ENCODE results near the gene PLEKHN1.

The PLEKHN1 gene

DNA sequence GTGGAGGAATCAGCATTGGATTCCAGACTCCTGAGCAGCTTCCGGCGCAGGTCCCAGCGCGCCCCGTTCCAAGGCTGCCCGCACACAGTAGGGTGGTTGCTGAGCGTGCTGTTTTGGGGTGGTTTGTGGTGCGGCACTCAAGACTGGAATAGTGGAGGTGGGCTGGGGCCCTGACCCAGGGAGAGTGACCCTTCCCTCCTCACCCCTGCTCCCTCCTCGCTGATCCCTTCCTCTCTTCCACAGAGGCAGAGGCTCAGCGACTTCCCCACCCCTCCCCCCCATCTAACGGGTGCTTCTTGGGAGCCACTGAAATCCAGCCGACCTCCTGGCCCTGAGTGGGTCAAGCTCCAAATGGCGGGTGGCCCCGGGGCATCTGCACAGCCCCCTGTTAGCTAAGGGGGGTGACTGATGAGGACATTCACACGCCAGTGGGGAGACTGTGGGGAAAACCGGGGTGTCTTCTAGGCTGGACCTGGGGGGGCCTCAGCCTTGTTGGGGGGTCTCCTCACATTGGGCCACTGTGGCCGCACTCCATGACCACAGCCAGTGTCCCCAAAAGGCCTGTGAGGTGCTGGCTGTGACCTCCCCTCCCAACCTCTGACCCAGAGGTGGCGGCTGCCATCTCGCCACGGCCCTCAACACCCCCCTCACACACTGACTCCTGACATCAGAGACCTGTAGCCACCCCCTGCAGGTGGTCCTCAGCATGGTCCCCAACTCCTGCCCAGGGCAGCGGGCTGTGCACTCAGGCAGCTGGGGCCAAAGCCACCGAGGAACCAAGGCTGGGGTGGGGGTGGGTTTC, 37.5 kb downstream of the PLEKHN1 start:
- Histone ChIP-seq H4K91ac (ENCODE audit: low read length) (no peak overlapping the region), H3K36me3 (ENCODE audit: control insufficient read depth in 1 of 2, insufficient read depth in 2 of 2, low read depth in 1 of 2, low read length in 2 of 2) (peaks cover 0 to 11% of the 10 kb centered on the region in 2 experiments), H3K4ac (ENCODE audit: low read depth in 1 of 2, low read length in 2 of 2) (no peak overlapping the region), H3K18ac (ENCODE audit: low read depth in 1 of 2, low read length in 2 of 2) (peak overlapping the region in 1 of 2 experiments; percentile 10), H3K9me3 (ENCODE audit: control insufficient read depth, low read length) (no peaks in the 10 kb centered on the region), H3K4me1 (ENCODE audit: control insufficient read depth, insufficient read depth, low read depth, low read length) (peaks cover 52% of the 10 kb centered on the region), H2AFZ (ENCODE audit: low read depth, low read length) (no peak overlapping the region), H3K14ac (ENCODE audit: low read length in 2 of 2) (no peak overlapping the region), H3K27me3 (ENCODE audit: control insufficient read depth in 1 of 2, insufficient read depth in 1 of 2, low read length in 2 of 2) (peaks cover 0 to 76% of the 10 kb centered on the region in 2 experiments), H2AK5ac (ENCODE audit: low read length, severe bottlenecking) (no peak overlapping the region), H3K4me3 (ENCODE audit: insufficient read depth in 1 of 2, low read depth in 1 of 2, low read length in 2 of 2) (no peak overlapping the region), H3K9ac (ENCODE audit: low read length) (no peak overlapping the region), H3K23ac (ENCODE audit: low read length in 2 of 2) (no peak overlapping the region), H3K27ac (ENCODE audit: low read length, poor library complexity, severe bottlenecking) (no peak overlapping the region), H4K8ac (ENCODE audit: low read length) (no peak overlapping the region), H3K4me2 (ENCODE audit: low read length, poor library complexity, severe bottlenecking) (no peak overlapping the region), H2BK12ac (ENCODE audit: low read length in 2 of 2) (no peak overlapping the region), H3K79me1 (replicated peaks; ENCODE audit: low read length, poor library complexity, severe bottlenecking) (peaks cover 4% of the 10 kb centered on the region), H2BK5ac (ENCODE audit: low read depth, low read length, poor library complexity, severe bottlenecking) (no peak overlapping the region), H2BK15ac (ENCODE audit: low read depth, poor library complexity, severe bottlenecking) (no peak overlapping the region), H2BK120ac (ENCODE audit: low read depth, low read length) (no peak overlapping the region)
- no peak for DNase-seq
- 87% methylated on average over 8 of the region's 22 CpGs for WGBS

DNA sequence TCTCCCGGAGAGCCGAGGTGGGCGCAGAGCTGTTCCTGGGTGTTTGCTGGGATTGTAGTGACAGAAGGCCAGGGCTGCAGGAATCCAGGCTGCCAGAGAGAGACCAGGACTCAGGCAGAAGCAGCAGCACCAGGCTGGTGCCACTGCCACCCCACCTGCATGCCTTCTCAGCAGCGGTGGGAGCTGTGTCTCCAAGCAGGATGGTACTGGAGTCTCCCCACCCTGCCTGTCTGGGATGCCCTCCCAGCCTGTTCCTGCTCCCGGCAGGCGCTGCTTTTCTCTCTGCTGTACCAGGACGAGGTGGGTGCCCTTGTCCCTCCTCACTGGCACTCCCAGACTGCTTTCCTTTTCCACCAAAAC, 38.1 kb downstream of the PLEKHN1 start:
- no peak overlapping the region for H3K4ac ChIP-seq (ENCODE audit: low read depth in 1 of 2, low read length in 2 of 2)
- H2AK5ac ChIP-seq (ENCODE audit: low read length, severe bottlenecking): no peak overlapping the region
- no peak overlapping the region for H2BK15ac ChIP-seq (ENCODE audit: low read depth, poor library complexity, severe bottlenecking)
- peaks cover 0 to 70% of the 10 kb centered on the region in 2 experiments for H3K27me3 ChIP-seq (ENCODE audit: control insufficient read depth in 1 of 2, insufficient read depth in 1 of 2, low read length in 2 of 2)
- H4K8ac ChIP-seq (ENCODE audit: low read length): no peak overlapping the region
- no peak overlapping the region for H2AFZ ChIP-seq (ENCODE audit: low read depth, low read length)
- H2BK120ac ChIP-seq (ENCODE audit: low read depth, low read length): no peak overlapping the region
- no peak overlapping the region for H2BK5ac ChIP-seq (ENCODE audit: low read depth, low read length, poor library complexity, severe bottlenecking)
- no peak overlapping the region for H3K4me2 ChIP-seq (ENCODE audit: low read length, poor library complexity, severe bottlenecking)
- 68% methylated on average over 7 of the region's 7 CpGs for WGBS
- H3K14ac ChIP-seq (ENCODE audit: low read length in 2 of 2): no peak overlapping the region
- H3K4me1 ChIP-seq (ENCODE audit: control insufficient read depth, insufficient read depth, low read depth, low read length): peaks cover 46% of the 10 kb centered on the region
- no peak overlapping the region for H3K27ac ChIP-seq (ENCODE audit: low read length, poor library complexity, severe bottlenecking)
- peak overlapping the region in 1 of 2 experiments; percentile 67 for H3K18ac ChIP-seq (ENCODE audit: low read depth in 1 of 2, low read length in 2 of 2)
- peaks cover 4% of the 10 kb centered on the region for H3K79me1 ChIP-seq (replicated peaks; ENCODE audit: low read length, poor library complexity, severe bottlenecking)
- no peak overlapping the region for H4K91ac ChIP-seq (ENCODE audit: low read length)
- H3K9me3 ChIP-seq (ENCODE audit: control insufficient read depth, low read length): no peaks in the 10 kb centered on the region
- no peak overlapping the region for H2BK12ac ChIP-seq (ENCODE audit: low read length in 2 of 2)
- peaks cover 0 to 8% of the 10 kb centered on the region in 2 experiments for H3K36me3 ChIP-seq (ENCODE audit: control insufficient read depth in 1 of 2, insufficient read depth in 2 of 2, low read depth in 1 of 2, low read length in 2 of 2)
- no peak for DNase-seq
- no peak overlapping the region for H3K23ac ChIP-seq (ENCODE audit: low read length in 2 of 2)
- H3K4me3 ChIP-seq (ENCODE audit: insufficient read depth in 1 of 2, low read depth in 1 of 2, low read length in 2 of 2): no peak overlapping the region
- no peak overlapping the region for H3K9ac ChIP-seq (ENCODE audit: low read length)

DNA sequence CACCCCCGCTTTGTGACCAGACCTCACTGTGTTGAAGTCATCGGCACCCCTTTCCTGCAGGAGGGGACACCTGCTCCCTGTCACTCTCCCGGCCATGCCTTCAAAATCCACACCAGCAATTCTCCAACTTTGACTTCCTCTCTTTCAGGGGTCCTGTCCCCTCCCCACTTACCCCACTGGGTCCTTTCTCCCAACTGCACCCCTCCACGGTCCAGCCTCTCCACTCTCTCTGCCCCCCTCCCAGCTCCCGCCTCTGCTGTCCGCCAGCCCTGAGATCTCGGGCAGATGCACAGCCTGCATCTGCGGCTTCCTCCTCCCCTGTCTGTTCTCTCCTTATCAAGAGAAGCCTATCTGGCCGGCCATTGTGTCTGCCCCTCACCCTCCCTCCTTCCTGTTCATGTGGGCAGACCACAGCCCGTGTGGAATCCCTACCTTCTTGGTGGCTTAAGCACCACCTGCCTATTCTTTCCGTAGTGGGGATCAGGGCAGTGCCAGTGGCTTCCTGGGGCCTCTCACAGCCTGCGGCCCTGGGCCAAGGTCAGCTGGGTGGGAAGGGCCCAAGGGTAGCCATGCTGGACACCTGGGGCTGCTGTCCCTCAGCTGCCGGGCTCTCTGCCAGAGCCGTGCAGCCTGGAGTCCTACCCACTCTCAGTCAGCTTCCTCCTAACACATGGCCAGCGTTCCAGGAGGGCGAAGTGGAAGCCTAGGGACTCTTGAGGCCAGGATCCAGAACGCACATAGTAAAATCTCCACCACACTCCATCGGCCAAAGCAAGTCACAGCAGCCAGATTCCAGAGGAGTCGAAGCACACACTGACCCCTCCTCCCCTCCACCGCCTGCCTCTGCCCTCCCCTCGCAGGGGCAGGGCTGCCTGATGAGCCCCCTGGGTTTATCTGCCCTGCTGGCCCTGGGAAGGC, 38.8 kb downstream of the PLEKHN1 start:
- no peak overlapping the region for H4K91ac ChIP-seq (ENCODE audit: low read length)
- H2AFZ ChIP-seq (ENCODE audit: low read depth, low read length): no peak overlapping the region
- peak; percentile 61 for DNase-seq
- peaks cover 4% of the 10 kb centered on the region for H3K79me1 ChIP-seq (replicated peaks; ENCODE audit: low read length, poor library complexity, severe bottlenecking)
- no peak overlapping the region for H2AK5ac ChIP-seq (ENCODE audit: low read length, severe bottlenecking)
- no peak overlapping the region for H3K4me3 ChIP-seq (ENCODE audit: insufficient read depth in 1 of 2, low read depth in 1 of 2, low read length in 2 of 2)
- H3K27me3 ChIP-seq (ENCODE audit: control insufficient read depth in 1 of 2, insufficient read depth in 1 of 2, low read length in 2 of 2): peaks cover 0 to 68% of the 10 kb centered on the region in 2 experiments
- 28% methylated on average over 18 of the region's 21 CpGs for WGBS
- H3K18ac ChIP-seq (ENCODE audit: low read depth in 1 of 2, low read length in 2 of 2): peak overlapping the region; percentile 52 to 54
- no peak overlapping the region for H3K27ac ChIP-seq (ENCODE audit: low read length, poor library complexity, severe bottlenecking)
- H2BK120ac ChIP-seq (ENCODE audit: low read depth, low read length): no peak overlapping the region
- H2BK12ac ChIP-seq (ENCODE audit: low read length in 2 of 2): peak overlapping the region in 1 of 2 experiments; percentile 32
- H3K23ac ChIP-seq (ENCODE audit: low read length in 2 of 2): no peak overlapping the region
- peak overlapping the region in 1 of 2 experiments; percentile 81 for H3K4ac ChIP-seq (ENCODE audit: low read depth in 1 of 2, low read length in 2 of 2)
- H4K8ac ChIP-seq (ENCODE audit: low read length): peak overlapping the region; percentile 59
- peak overlapping the region in 1 of 2 experiments; percentile 23 for H3K14ac ChIP-seq (ENCODE audit: low read length in 2 of 2)
- H2BK15ac ChIP-seq (ENCODE audit: low read depth, poor library complexity, severe bottlenecking): peak overlapping the region; percentile 21
- no peak overlapping the region for H2BK5ac ChIP-seq (ENCODE audit: low read depth, low read length, poor library complexity, severe bottlenecking)
- no peaks in the 10 kb centered on the region for H3K9me3 ChIP-seq (ENCODE audit: control insufficient read depth, low read length)
- no peak overlapping the region for H3K4me2 ChIP-seq (ENCODE audit: low read length, poor library complexity, severe bottlenecking)
- no peak overlapping the region for H3K9ac ChIP-seq (ENCODE audit: low read length)
- peaks cover 41% of the 10 kb centered on the region for H3K4me1 ChIP-seq (ENCODE audit: control insufficient read depth, insufficient read depth, low read depth, low read length)
- peaks cover 0 to 8% of the 10 kb centered on the region in 2 experiments for H3K36me3 ChIP-seq (ENCODE audit: control insufficient read depth in 1 of 2, insufficient read depth in 2 of 2, low read depth in 1 of 2, low read length in 2 of 2)
